ENCODE results near the gene TMEM163.

TMEM163 gene

GRCh38 chr2:134470561-134471168 lies 248.1 kb downstream of the TMEM163 start:
- no peak for DNase-seq

- no peak for DNase-seq
Measured at GRCh38 chr2:134469516-134470115, 249.2 kb downstream of the TMEM163 start.

- no peak for DNase-seq
Measured at GRCh38 chr2:134468776-134469175, 250.0 kb downstream of the TMEM163 start.

- no peak for DNase-seq
Measured at GRCh38 chr2:134468164-134468563, 250.6 kb downstream of the TMEM163 start.

- DNase-seq = no peak
Measured at GRCh38 chr2:134466141-134466540, 252.7 kb downstream of the TMEM163 start.

- DNase-seq = no peak
Measured at GRCh38 chr2:134465228-134466105, 253.3 kb downstream of the TMEM163 start.

- DNase-seq = no peak
Measured at GRCh38 chr2:134463699-134464022, 255.1 kb downstream of the TMEM163 start.

- DNase-seq = no peak
Measured at GRCh38 chr2:134462791-134463698, 255.8 kb downstream of the TMEM163 start.

GRCh38 chr2:134462275-134462674 lies 256.5 kb downstream of the TMEM163 start:
- no peak for DNase-seq

GRCh38 chr2:134461511-134461910 lies 257.3 kb downstream of the TMEM163 start:
- no peak for DNase-seq

- DNase-seq = peak; percentile 84
Measured at GRCh38 chr2:134460583-134460998, 258.2 kb downstream of the TMEM163 start.

GRCh38 chr2:134459706-134460406 lies 258.9 kb downstream of the TMEM163 start:
- DNase-seq = no peak

- no peak for DNase-seq
Measured at GRCh38 chr2:134458950-134459349, 259.9 kb downstream of the TMEM163 start.

GRCh38 chr2:134458473-134458853 lies 260.3 kb downstream of the TMEM163 start:
- DNase-seq = no peak

- no peak for DNase-seq
Measured at GRCh38 chr2:134457765-134458472, 260.9 kb downstream of the TMEM163 start.

- DNase-seq = no peak
Measured at GRCh38 chr2:134457353-134457752, 261.4 kb downstream of the TMEM163 start.

- DNase-seq = no peak
Measured at GRCh38 chr2:134455426-134455825, 263.4 kb downstream of the TMEM163 start.

GRCh38 chr2:134454931-134455330 lies 263.9 kb downstream of the TMEM163 start:
- DNase-seq = no peak

- DNase-seq = no peak
Measured at GRCh38 chr2:134454426-134454825, 264.4 kb downstream of the TMEM163 start.

- DNase-seq = no peak
Measured at GRCh38 chr2:134453973-134454372, 264.8 kb downstream of the TMEM163 start.

GRCh38 chr2:134453476-134453875 lies 265.3 kb downstream of the TMEM163 start:
- DNase-seq = no peak

Measured in retina (tissue), 1 donor.